Left cardiac atrium (tissue), 2 donors: ENCODE results near the gene CD109. TPM values are rescaled to one million over a fixed set of nuclear protein-coding genes. Genes with fewer than 3 reads are reported as not detected.

ENCODE experiments used
- total RNA-seq, 2 donors: library from RNA; stranded (reverse); fragmentation: NEBNext Ultra II Directional; extraction: Animal tissue kit (Norgen Biotek cat#: 25700); gene quantifications; one replicate each; pipeline ENCODE4 v1.2.1, GENCODE V29; 2021
- donor health status: DM: no; HTN: yes; CAD: no; lungs with severe emphysema.
- donor health status: DM: yes; HTN: yes; CAD: no.

The CD109 gene
- total RNA-seq, 2 donors from 2014 or later, result 10.5 to 26.4 TPM

Other genes starting within 250 kb of the CD109 start
- 1 to 10 TPM; 2.0 to 2.2 TPM for gene CGAS, start 243.9 kb upstream of the CD109 start, total RNA-seq
- gene MTO1, start 234.5 kb upstream of the CD109 start, total RNA-seq, result 10 to 100 TPM; 24.7 to 28.1 TPM
- 1,000 to 10,000 TPM; 5,040 to 5,332 TPM for gene EEF1A1, start 175.2 kb upstream of the CD109 start, total RNA-seq
- 10 to 100 TPM in 1 of 2 donors, 1 to 10 TPM in 1; 9.1 to 12.7 TPM for gene SLC17A5, start 42.2 kb upstream of the CD109 start, total RNA-seq